Cardiac fibroblast (primary cell): Measurements from ENCODE around the gene SNX11.

ENCODE experiments used
- DNase-seq, 2 donors: peaks; one replicate each; pipeline versions ENCODE4 v3.0.0 to v3.0.0-alpha.2; 2010; ENCODE audit warnings: low read depth in 2 of 2
- H3K4me3 ChIP-seq, 2 donors: replicated peaks in 1 of 2; 1 replicate in 1 of 2; 2 replicates in 1 of 2; pipeline ENCODE4 v1.5.1; 2011; ENCODE audit warnings: low read depth in 2 of 2, low read length in 2 of 2, mild to moderate bottlenecking in 2 of 2, moderate library complexity in 1 of 2
- CTCF ChIP-seq: IDR thresholded peaks from one replicate; pipeline ENCODE4 v1.5.1; 2011; ENCODE audit warnings: low read depth, mild to moderate bottlenecking, low read length, inconsistent platforms

The SNX11 gene

GRCh38 chr17:48125829-48126531 is 18.4 kb downstream of the SNX11 start:
- TF ChIP-seq CTCF = no peak
- DNase-seq = no peak

GRCh38 chr17:48126532-48126850 is 18.9 kb downstream of the SNX11 start:
- no peak overlapping the region for H3K4me3 ChIP-seq
- no peak for DNase-seq
- no peak for TF ChIP-seq CTCF

More at GRCh38 chr17:48125829-48126531, 18.4 kb downstream of the SNX11 start:
- no peak overlapping the region for H3K4me3 ChIP-seq

- H3K4me3 ChIP-seq = no peak overlapping the region
- DNase-seq = peak in 1 of 2 donors; percentile 33
- no peak for TF ChIP-seq CTCF
Observed at GRCh38 chr17:48127371-48128051, 19.9 kb downstream of the SNX11 start.

GRCh38 chr17:48128400-48128799 is 20.8 kb downstream of the SNX11 start:
- no peak overlapping the region for H3K4me3 ChIP-seq

GRCh38 chr17:48129981-48130380 is 22.4 kb downstream of the SNX11 start:
- TF ChIP-seq CTCF = no peak
- no peak for DNase-seq
- no peak overlapping the region for H3K4me3 ChIP-seq

More at GRCh38 chr17:48128400-48128799, 20.8 kb downstream of the SNX11 start:
- no peak for TF ChIP-seq CTCF
- no peak for DNase-seq

GRCh38 chr17:48131216-48131824 is 23.8 kb downstream of the SNX11 start:
- peak; percentile 90 for TF ChIP-seq CTCF
- no peak overlapping the region for H3K4me3 ChIP-seq
- DNase-seq = peak; percentile 78 to 80
